GM18507 (cell line): ENCODE measurements around the gene KCNQ1.
"Not testable (repeated sequence)": the region's sequence is repeated elsewhere in the genome, so short reads cannot be mapped to it uniquely, and the experiment has no call there.

Source experiments
- DNase-seq: peaks from one replicate; pipeline ENCODE4 v3.0.0; 2011; ENCODE audit warnings: low read depth; ENCODE audit not compliant: insufficient read length; ENCODE audit errors: extremely low spot score
- FAIRE-seq: peaks from 2 replicates; lab custom pipeline; 2011; peaks lifted over from hg19 to GRCh38; lab: Jason Lieb, UNC

KCNQ1 gene

GRCh38 chr11:2591805-2592204 is 147.0 kb downstream of the KCNQ1 start:
- no peak for FAIRE-seq
- DNase-seq = no peak

DNA sequence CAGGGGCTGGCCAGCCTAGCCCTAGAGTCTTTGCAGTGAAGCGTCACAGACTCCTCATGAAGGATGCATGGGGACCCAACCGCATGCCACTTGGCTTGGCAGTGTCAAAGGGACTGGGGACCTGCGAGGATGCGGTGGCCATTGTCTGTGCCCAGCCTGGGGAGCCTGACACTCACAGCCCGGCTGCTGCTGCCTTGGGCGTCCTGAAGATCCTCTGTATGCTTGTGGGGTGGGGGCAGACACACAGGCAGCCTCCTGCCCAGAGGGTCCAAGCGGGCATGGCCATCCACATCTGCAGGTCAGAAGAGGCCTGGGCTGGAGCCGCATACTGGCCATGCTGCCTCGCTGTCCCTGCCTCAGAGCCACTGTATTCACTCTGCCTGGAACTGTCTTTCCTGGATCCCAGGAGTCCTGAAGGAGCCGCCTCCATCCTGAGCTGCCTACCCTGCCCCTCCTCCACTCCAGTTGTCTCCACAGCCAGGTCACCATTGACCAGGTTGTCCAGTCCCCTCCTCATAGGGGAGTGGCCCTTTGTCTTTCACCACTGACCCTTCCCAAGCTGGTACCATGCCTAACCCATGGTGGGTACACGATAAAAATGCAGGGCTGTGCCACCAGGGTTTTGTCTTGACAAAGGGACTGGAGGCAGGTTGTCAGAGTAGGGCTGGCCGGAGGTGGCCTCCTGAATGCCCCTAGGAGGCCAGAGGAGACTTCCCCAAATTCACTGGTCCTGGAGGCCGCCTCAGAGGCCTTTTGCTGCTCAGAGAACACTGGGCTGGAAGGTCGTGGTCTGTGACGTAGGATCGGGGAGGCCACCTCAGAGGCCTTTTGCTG is 148.0 kb downstream of the KCNQ1 start:
- no peak for FAIRE-seq
- no peak for DNase-seq

- FAIRE-seq = no peak
- DNase-seq = no peak
Measured at GRCh38 chr11:2593393-2593950, 148.7 kb downstream of the KCNQ1 start.

- FAIRE-seq (no peak), DNase-seq (no peak)
Measured at GRCh38 chr11:2594267-2594666, 149.5 kb downstream of the KCNQ1 start.

GRCh38 chr11:2595204-2595603 is 150.4 kb downstream of the KCNQ1 start:
- DNase-seq (no peak), FAIRE-seq (no peak)

GRCh38 chr11:2599561-2600189 is 154.9 kb downstream of the KCNQ1 start:
- FAIRE-seq (no peak), DNase-seq (no peak)

DNA sequence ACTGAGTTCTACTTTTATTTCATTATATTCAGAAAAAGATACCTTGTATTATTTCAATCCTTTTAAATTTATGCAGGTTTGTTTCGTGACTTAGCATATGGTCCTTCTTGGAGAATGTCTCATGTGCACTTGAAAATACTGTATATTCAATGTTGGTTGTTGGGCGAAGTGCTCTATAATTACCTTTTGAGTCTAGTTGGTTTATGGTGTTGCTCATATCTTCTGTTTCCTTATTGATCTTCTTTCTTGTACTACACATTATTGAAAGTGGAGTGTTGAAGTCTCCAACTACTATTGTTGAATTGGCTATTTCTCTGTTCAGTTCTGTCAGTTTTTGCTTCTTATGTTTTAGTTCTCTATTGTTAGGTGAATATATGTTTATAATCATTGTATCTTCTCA is 164.5 kb downstream of the KCNQ1 start:
- no peak for FAIRE-seq
- no peak for DNase-seq

- no peak for FAIRE-seq
- DNase-seq = no peak
Measured at GRCh38 chr11:2612884-2613571, 168.2 kb downstream of the KCNQ1 start.

DNA sequence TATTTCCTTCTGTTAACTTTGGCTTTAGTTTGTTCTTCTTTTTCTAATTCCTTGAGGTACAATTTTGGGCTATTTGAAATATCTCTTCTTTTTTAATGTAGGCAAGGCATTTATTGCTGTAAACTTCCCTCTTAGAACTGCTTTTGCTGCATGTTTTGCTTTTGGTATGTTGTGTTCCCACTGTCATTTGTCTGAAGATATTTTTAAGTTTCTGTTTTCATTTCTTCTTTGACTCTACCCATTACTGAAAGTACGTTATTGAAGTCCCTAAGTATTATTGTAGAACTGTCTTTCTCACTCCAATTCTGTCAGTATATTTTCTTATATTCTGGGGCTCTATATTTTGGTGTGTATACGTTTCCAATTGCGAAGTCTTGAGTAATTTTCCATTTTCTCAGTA is 177.1 kb downstream of the KCNQ1 start:
- DNase-seq = no peak
- peak; percentile 18 for FAIRE-seq

- FAIRE-seq (no peak), DNase-seq (no peak)
Measured at GRCh38 chr11:2625183-2625582, 180.4 kb downstream of the KCNQ1 start.

DNA sequence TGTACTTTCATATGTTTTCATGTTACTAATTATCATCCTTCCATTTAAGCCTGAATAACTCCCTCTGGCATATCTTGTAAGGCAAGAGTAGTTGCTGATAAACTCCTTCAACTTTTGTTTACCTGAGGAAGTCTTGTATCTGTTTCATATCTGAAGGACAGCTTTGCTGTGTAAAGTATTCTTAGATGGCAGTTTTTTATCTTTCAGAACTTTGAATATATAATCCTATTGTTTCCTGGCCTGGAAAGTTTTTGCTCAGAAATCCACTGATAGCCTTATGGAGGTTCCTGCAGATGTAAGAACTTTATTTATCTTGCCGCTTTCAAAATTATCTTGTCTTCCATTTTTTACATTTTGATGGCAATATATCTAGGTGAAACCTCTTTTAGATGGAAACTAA is 185.9 kb downstream of the KCNQ1 start:
- DNase-seq (no peak), FAIRE-seq (no peak)

GRCh38 chr11:2631161-2631560 is 186.4 kb downstream of the KCNQ1 start:
- DNase-seq (no peak), FAIRE-seq (no peak)

DNA sequence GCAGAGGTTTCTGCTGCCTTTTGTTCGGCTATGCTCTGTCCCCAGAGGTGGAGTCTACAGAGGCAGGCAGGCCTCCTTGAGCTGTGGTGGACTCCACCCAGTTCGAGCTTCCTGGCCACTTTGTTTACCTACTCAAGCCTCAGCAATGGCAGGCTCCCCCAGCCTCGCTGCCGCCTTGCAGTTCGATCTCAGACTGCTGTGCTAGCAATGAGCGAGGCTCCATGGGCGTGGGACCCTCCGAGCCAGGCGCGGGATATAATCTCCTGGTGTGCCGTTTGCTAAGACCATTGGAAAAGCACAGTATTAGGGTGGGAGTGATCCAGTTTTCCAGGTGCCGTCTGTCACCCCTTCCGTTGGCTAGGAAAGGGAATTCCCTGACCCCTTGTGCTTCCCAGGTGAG is 195.0 kb downstream of the KCNQ1 start:
- FAIRE-seq, DNase-seq: not testable (repeated sequence)

DNA sequence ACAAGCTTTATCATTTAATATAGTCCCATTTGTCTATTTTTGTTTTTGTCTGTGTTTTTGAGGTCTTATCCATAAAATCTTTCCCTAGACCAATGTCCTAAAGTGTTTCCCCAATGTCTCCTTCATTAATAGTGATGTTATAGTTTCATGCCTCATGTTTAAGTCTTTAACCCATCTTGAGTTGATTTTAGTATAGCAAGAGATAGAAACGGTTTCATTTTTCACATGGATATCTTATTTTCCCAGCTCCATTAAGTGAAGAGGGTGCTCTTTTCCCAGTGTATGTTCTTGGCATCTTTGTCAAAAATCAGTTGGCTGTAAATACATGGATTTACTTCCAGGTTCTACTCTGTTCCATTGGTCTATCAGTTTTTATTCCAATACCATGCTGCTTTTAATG is 196.8 kb downstream of the KCNQ1 start:
- no peak for FAIRE-seq

DNA sequence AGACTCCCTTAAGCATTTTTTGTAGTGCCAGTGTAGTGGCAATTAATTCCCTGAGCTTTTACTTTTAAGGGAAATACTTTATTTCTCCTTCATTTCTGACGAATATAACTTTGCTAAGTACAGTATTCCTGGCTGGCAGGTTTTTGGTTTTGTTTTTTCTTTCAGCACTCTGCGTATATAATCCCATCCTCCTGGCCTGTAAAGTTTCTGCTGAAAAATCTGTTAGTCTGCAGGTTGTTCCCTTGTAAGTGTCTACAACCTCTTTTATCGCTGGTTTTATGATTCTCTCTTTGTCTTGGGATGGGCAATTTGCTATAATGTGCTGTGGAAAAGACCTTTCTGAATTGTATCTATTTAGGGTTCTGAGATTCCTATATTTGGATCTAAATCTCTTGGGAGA is 198.9 kb downstream of the KCNQ1 start:
- FAIRE-seq (no peak), DNase-seq (no peak)

More for the DNA sequence above, 196.8 kb downstream of the KCNQ1 start:
- no peak for DNase-seq

- DNase-seq = no peak
- no peak for FAIRE-seq
Measured at GRCh38 chr11:2644844-2645778, 200.3 kb downstream of the KCNQ1 start.

- DNase-seq (no peak), FAIRE-seq (no peak)
Measured at GRCh38 chr11:2645779-2646118, 200.9 kb downstream of the KCNQ1 start.

DNA sequence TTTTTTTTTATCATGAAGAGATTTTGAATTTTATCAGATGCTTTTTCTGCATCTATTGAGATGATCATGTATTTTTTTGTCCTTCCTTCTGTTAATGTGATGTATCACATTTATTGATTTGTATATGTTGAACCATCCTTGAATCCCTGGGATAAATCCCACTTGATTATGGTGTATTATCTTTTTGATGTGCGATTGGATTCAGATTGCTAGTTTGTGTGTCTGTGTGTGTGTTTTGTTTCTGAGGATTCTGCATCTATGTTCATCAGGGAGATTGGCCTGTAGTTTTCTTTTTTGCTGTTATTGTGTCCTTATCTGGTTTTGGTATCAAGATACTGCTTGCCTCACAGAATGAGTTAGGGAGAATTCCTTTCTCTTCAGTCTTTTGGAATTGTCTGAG is 202.4 kb downstream of the KCNQ1 start:
- DNase-seq = no peak
- FAIRE-seq = no peak

DNA sequence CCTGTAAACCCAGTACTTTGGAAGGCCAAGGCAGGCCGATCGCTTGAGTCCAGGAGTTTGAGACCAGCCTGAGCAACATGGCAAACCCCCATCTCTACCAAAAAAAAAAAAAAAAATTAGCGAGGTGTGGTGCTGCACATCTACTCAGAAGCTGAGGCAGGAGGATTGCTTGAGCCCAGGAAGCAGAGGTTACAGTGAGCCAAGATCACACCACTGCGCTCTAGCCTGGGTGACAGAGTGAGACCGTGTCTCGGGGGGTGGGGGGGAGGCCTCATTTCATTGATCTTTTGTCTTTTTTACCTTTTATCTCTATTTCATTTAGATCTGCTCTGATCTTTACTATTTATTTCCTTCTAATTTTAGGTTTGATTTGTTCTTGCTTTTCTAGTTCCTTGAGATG is 203.1 kb downstream of the KCNQ1 start:
- FAIRE-seq (no peak), DNase-seq (no peak)
